ENCODE measurements around the gene GPR27. TPM values are rescaled to one million over a fixed set of nuclear protein-coding genes. Genes with fewer than 3 reads are reported as not detected.

Gene GPR27
- total and polyA plus RNA-seq, 4 donors: 0.59 to 7.7 (median 3.2) TPM

GRCh38 chr3:71732637-71733036 lies 21.0 kb upstream of the GPR27 start:
- TF ChIP-seq CTCF (IDR thresholded peaks at IDR 0.05; ENCODE audit: control extremely low read depth, extremely low read depth): no peak
- Histone ChIP-seq H3K27me3 (ENCODE audit: control insufficient read depth in 3 of 3, insufficient read depth in 3 of 3, low read length in 2 of 3) (no peaks in the 10 kb centered on the region), H3K36me3 (ENCODE audit: control insufficient read depth in 4 of 4, insufficient read depth in 4 of 4, low read length in 4 of 4) (no peaks in the 10 kb centered on the region), H3K4me1 (ENCODE audit: control insufficient read depth in 5 of 5, insufficient read depth in 5 of 5, low read length in 5 of 5) (no peaks in the 10 kb centered on the region), H3K27ac (ENCODE audit: low read depth in 1 of 2, low read length in 1 of 2) (no peak overlapping the region), H3K9ac (ENCODE audit: insufficient read depth in 1 of 2, low read length in 2 of 2) (no peak overlapping the region), H3K9me3 (ENCODE audit: control insufficient read depth in 4 of 4, insufficient read depth in 3 of 4, low read length in 3 of 4) (no peaks in the 10 kb centered on the region), H3K4me3 (no peak overlapping the region)
- 89 to 94% methylated on average over 4 of the region's 4 CpGs for WGBS, 2 donors
- DNase-seq (no peak), ATAC-seq (ENCODE audit: insufficient read depth, low FRiP score) (no peak)

GRCh38 chr3:71733319-71733718 lies 20.3 kb upstream of the GPR27 start:
- Histone ChIP-seq H3K4me1 (ENCODE audit: control insufficient read depth in 5 of 5, insufficient read depth in 5 of 5, low read length in 5 of 5) (no peaks in the 10 kb centered on the region), H3K27ac (ENCODE audit: low read depth in 1 of 2, low read length in 1 of 2) (no peak overlapping the region), H3K9me3 (ENCODE audit: control insufficient read depth in 4 of 4, insufficient read depth in 3 of 4, low read length in 3 of 4) (no peaks in the 10 kb centered on the region), H3K9ac (ENCODE audit: insufficient read depth in 1 of 2, low read length in 2 of 2) (no peak overlapping the region), H3K4me3 (no peak overlapping the region), H3K27me3 (ENCODE audit: control insufficient read depth in 3 of 3, insufficient read depth in 3 of 3, low read length in 2 of 3) (peaks cover 0 to 2% (median 0%) of the 10 kb centered on the region in 3 donors), H3K36me3 (ENCODE audit: control insufficient read depth in 4 of 4, insufficient read depth in 4 of 4, low read length in 4 of 4) (no peaks in the 10 kb centered on the region)
- ATAC-seq (ENCODE audit: insufficient read depth, low FRiP score) (no peak), DNase-seq (no peak)
- TF ChIP-seq CTCF (IDR thresholded peaks at IDR 0.05; ENCODE audit: control extremely low read depth, extremely low read depth): no peak
- WGBS, 2 donors: 94 to 95% methylated on average over 2 of the region's 2 CpGs

DNA sequence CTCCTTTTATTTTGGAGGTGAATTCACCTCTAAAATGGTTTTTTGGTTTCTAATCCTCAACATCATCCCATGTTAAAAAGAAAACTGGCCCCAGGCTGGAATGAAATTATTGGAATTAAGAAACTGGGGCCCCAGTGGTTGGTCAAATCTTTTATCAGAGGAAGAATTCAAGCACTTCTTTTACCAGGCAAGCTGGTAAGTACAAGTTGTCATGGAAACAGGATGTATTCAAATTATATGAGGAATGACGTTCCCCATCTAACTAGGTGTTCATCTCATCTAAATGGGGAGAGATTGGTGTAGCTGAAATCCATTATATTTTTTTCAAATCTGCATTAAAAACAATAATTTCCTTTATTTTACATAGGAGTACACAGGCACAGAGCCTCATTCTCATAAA lies 18.8 kb upstream of the GPR27 start:
- 75 to 77% methylated on average over 1 of the region's 1 CpG for WGBS, 2 donors
- Histone ChIP-seq H3K27ac (ENCODE audit: low read depth in 1 of 2, low read length in 1 of 2) (no peak overlapping the region), H3K27me3 (ENCODE audit: control insufficient read depth in 3 of 3, insufficient read depth in 3 of 3, low read length in 2 of 3) (peaks cover 0 to 2% (median 0%) of the 10 kb centered on the region in 3 donors), H3K9ac (ENCODE audit: insufficient read depth in 1 of 2, low read length in 2 of 2) (no peak overlapping the region), H3K4me3 (no peak overlapping the region), H3K36me3 (ENCODE audit: control insufficient read depth in 4 of 4, insufficient read depth in 4 of 4, low read length in 4 of 4) (no peaks in the 10 kb centered on the region), H3K4me1 (ENCODE audit: control insufficient read depth in 5 of 5, insufficient read depth in 5 of 5, low read length in 5 of 5) (no peaks in the 10 kb centered on the region), H3K9me3 (ENCODE audit: control insufficient read depth in 4 of 4, insufficient read depth in 3 of 4, low read length in 3 of 4) (no peaks in the 10 kb centered on the region)
- no peak for DNase-seq
- no peak for TF ChIP-seq CTCF (IDR thresholded peaks at IDR 0.05; ENCODE audit: control extremely low read depth, extremely low read depth)
- no peak for ATAC-seq (ENCODE audit: insufficient read depth, low FRiP score)

GRCh38 chr3:71742621-71743020 lies 11.0 kb upstream of the GPR27 start:
- DNase-seq (no peak), ATAC-seq (ENCODE audit: insufficient read depth, low FRiP score) (no peak)
- peaks cover 0 to 3% (median 2%) of the 10 kb centered on the region in 4 donors for H3K9me3 ChIP-seq (ENCODE audit: control insufficient read depth in 4 of 4, insufficient read depth in 3 of 4, low read length in 3 of 4)
- TF ChIP-seq CTCF (IDR thresholded peaks at IDR 0.05; ENCODE audit: control extremely low read depth, extremely low read depth): no peak
- no peaks in the 10 kb centered on the region for H3K4me1 ChIP-seq (ENCODE audit: control insufficient read depth in 5 of 5, insufficient read depth in 5 of 5, low read length in 5 of 5)
- H3K4me3 ChIP-seq: no peak overlapping the region
- no peak overlapping the region for H3K9ac ChIP-seq (ENCODE audit: insufficient read depth in 1 of 2, low read length in 2 of 2)
- H3K36me3 ChIP-seq (ENCODE audit: control insufficient read depth in 4 of 4, insufficient read depth in 4 of 4, low read length in 4 of 4): no peaks in the 10 kb centered on the region
- no peak overlapping the region for H3K27ac ChIP-seq (ENCODE audit: low read depth in 1 of 2, low read length in 1 of 2)
- H3K27me3 ChIP-seq (ENCODE audit: control insufficient read depth in 3 of 3, insufficient read depth in 3 of 3, low read length in 2 of 3): peaks cover 0 to 5% (median 0%) of the 10 kb centered on the region in 3 donors
- 100% methylated on average over 1 of the region's 1 CpG for WGBS, 2 donors
